ENCODE data around the gene APH1A. TPM values are rescaled to one million over a fixed set of nuclear protein-coding genes. Genes with fewer than 3 reads are reported as not detected.

APH1A gene
- total and polyA plus RNA-seq, 10 of the 15 experiments (the other 5 are each of a cell fraction or from before 2014, with no cell fraction given), result 6.7 to 130 (median 87.7) TPM

DNA sequence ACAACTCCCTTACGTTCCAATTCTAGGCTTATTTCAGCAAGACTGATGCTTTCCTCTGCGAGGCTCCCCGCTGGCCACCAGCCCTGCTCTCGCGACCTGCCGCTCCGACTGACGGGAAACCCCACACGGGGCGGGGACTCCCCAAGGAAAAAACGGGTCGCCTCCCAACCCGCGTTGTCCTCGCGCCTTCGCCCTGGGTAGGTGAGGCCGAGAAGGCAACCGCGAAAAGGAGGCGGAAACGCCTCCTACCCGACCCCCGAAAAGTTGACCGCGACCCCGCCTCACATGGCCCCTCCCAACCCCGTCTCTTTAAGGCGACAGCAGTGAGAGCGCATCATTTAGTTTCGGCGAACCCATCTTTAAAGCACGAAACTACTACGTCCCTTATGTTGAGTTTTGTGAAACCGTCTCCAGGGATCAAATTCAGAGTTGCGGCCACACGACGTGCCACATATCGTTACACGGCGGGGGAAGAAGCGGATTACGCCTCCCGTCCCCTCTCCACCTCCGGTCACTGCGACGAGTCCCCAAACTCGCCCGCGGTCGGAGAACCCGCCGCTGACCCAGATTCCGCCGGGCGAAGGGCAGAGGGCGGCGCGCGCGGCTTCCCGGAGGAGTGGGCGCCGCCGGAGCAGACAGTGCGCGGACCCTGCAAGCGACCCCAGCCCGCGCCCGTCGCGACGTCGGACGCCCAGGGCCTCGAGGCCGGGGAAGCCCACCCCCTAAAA lies 34.1 kb downstream of the APH1A start (continued):
- TF ChIP-seq, protein P1, sequence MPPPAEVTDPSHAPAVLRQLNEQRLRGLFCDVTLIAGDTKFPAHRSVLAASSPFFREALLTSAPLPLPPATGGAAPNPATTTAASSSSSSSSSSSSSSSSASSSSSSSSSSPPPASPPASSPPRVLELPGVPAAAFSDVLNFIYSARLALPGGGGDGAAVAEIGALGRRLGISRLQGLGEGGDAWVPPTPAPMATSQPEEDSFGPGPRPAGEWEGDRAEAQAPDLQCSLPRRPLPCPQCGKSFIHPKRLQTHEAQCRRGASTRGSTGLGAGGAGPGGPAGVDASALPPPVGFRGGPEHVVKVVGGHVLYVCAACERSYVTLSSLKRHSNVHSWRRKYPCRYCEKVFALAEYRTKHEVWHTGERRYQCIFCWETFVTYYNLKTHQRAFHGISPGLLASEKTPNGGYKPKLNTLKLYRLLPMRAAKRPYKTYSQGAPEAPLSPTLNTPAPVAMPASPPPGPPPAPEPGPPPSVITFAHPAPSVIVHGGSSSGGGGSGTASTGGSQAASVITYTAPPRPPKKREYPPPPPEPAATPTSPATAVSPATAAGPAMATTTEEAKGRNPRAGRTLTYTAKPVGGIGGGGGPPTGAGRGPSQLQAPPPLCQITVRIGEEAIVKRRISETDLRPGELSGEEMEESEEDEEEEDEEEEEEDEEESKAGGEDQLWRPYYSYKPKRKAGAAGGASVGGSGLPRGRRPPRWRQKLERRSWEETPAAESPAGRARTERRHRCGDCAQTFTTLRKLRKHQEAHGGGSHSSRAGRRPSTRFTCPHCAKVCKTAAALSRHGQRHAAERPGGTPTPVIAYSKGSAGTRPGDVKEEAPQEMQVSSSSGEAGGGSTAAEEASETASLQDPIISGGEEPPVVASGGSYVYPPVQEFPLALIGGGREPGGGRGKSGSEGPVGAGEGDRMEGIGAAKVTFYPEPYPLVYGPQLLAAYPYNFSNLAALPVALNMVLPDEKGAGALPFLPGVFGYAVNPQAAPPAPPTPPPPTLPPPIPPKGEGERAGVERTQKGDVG (CRISPR knock-in tag; IDR thresholded peaks at IDR 0.05), result no peak
- TF ChIP-seq ZNF274 (IDR thresholded peaks at IDR 0.05; ENCODE audit: insufficient read depth, insufficient read length), result no peak
- TF ChIP-seq NFYB (IDR thresholded peaks at IDR 0.05; ENCODE audit: insufficient read depth, low read depth, low read length), result no peak
- no peak for TF ChIP-seq TCF7 (IDR thresholded peaks at IDR 0.05; ENCODE audit: borderline replicate concordance)
- TF ChIP-seq, protein P2, sequence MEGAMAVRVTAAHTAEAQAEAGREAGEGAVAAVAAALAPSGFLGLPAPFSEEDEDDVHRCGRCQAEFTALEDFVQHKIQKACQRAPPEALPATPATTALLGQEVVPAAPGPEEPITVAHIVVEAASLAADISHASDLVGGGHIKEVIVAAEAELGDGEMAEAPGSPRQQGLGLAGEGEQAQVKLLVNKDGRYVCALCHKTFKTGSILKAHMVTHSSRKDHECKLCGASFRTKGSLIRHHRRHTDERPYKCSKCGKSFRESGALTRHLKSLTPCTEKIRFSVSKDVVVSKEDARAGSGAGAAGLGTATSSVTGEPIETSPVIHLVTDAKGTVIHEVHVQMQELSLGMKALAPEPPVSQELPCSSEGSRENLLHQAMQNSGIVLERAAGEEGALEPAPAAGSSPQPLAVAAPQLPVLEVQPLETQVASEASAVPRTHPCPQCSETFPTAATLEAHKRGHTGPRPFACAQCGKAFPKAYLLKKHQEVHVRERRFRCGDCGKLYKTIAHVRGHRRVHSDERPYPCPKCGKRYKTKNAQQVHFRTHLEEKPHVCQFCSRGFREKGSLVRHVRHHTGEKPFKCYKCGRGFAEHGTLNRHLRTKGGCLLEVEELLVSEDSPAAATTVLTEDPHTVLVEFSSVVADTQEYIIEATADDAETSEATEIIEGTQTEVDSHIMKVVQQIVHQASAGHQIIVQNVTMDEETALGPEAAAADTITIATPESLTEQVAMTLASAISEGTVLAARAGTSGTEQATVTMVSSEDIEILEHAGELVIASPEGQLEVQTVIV (IDR thresholded peaks at IDR 0.05; ENCODE audit: borderline replicate concordance, partially characterized antibody), result no peak
- TF ChIP-seq ATF2 (IDR thresholded peaks at IDR 0.05; ENCODE audit: low read length), result peak; percentile 57; the same call in 1 of the 2 replicates
- TF ChIP-seq ZNF24 (IDR thresholded peaks at IDR 0.05), result no peak
- TF ChIP-seq MTA3 (IDR thresholded peaks at IDR 0.05; ENCODE audit: borderline replicate concordance, low read length), result 0 out of 2 replicates have a peak, but pooled peaks have one; percentile 27
- no peak for TF ChIP-seq MEF2A (IDR thresholded peaks at IDR 0.05; ENCODE audit: insufficient read depth, low read depth, low read length)
- TF ChIP-seq CBX3 (IDR thresholded peaks at IDR 0.05; ENCODE audit: borderline replicate concordance, low read depth), result no peak
- peak; percentile 72 for TF ChIP-seq MLLT1 (IDR thresholded peaks at IDR 0.05)
- TF ChIP-seq SUZ12 (IDR thresholded peaks at IDR 0.05; ENCODE audit: unreplicated experiment), result no peak
- TF ChIP-seq PBX3 (IDR thresholded peaks at IDR 0.05; ENCODE audit: insufficient replicate concordance, low read depth, low read length), result peak; percentile 25
- TF ChIP-seq NFIC (IDR thresholded peaks at IDR 0.05; ENCODE audit: low read depth, low read length), result peak; percentile 61; the same call in 1 of the 2 replicates
- no peak for TF ChIP-seq ZNF207 (IDR thresholded peaks at IDR 0.05; ENCODE audit: borderline replicate concordance)
- no peak for TF ChIP-seq MYC (IDR thresholded peaks at IDR 0.05; ENCODE audit: insufficient read depth, insufficient read length, insufficient replicate concordance, low read length, severe bottlenecking)
- peak; percentile 66 for TF ChIP-seq IKZF1 (conservative IDR thresholded peaks at IDR 0.05)
- peak; percentile 96 for TF ChIP-seq SMAD5 (IDR thresholded peaks at IDR 0.05; ENCODE audit: low read depth)
- TF ChIP-seq ESRRA (IDR thresholded peaks at IDR 0.05; ENCODE audit: low read length), result no peak
- TF ChIP-seq FOXM1 (IDR thresholded peaks at IDR 0.05; ENCODE audit: low read depth, low read length), result peak; percentile 22; the same call in 1 of the 2 replicates
